PFSK-1 (cell line): ENCODE measurements around the gene GMDS.

ENCODE experiments used
- FOXP2 ChIP-seq: optimal IDR thresholded peaks from 2 replicates; pipeline ENCODE3; 2011; ENCODE audit warnings: borderline replicate concordance, control low read depth, inconsistent platforms; ENCODE audit not compliant: insufficient read depth; ENCODE audit errors: extremely low read length, extremely low read depth
- POLR2AphosphoS5 ChIP-seq: IDR thresholded peaks from 2 replicates; pipeline ENCODE4 v1.6.1; 2012; ENCODE audit warnings: low read depth, mild to moderate bottlenecking, control low read depth, low read length, moderate library complexity
- REST ChIP-seq, 2 experiments: IDR thresholded peaks; 2 replicates each; pipeline versions ENCODE4 v1.6.1 to v1.8.0; 2011 to 2012; ENCODE audit warnings: low read depth in 2 of 2, low read length in 2 of 2, control low read depth in 1 of 2, inconsistent platforms in 1 of 2, mild to moderate bottlenecking in 1 of 2, moderate library complexity in 1 of 2; ENCODE audit not compliant: insufficient read depth in 1 of 2
- SIN3A ChIP-seq: IDR thresholded peaks from 2 replicates; pipeline ENCODE4 v1.6.1; 2012; ENCODE audit warnings: mild to moderate bottlenecking, low read length, moderate library complexity, borderline replicate concordance; ENCODE audit not compliant: insufficient read depth
- TAF1 ChIP-seq: IDR thresholded peaks from 2 replicates; pipeline ENCODE4 v1.6.1; 2012; ENCODE audit warnings: low read length, control low read depth, borderline replicate concordance; ENCODE audit not compliant: insufficient read depth

The GMDS gene

DNA sequence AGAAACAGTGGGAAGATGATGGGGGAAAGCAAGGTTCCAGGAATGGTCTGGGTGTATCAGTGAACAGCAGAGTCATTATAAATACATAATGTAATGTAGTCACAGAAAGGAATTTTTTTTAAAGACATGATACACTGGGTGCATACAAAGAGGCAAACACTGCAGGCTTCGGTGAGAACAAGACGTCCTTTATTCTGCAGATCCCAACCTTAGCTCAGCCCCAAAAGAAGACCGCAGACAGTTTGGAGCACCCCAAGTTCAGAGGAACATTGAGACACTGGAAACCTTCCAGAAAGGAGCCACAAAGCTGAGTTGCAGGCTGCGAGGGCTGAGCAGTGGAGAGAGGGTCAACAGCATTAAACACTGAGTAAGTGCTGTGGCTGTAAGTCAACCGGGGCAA, 666.3 kb downstream of the GMDS start:
- TF ChIP-seq REST (IDR thresholded peaks at IDR 0.05; ENCODE audit: insufficient read depth in 1 of 2, low read depth in 2 of 2, low read length in 2 of 2): no peak
- TF ChIP-seq POLR2AphosphoS5: no peak
- no peak for TF ChIP-seq SIN3A
- TF ChIP-seq FOXP2: no peak
- TF ChIP-seq TAF1: no peak

GRCh38 chr6:1577896-1578745, 667.3 kb downstream of the GMDS start:
- no peak for TF ChIP-seq TAF1
- TF ChIP-seq POLR2AphosphoS5: no peak
- no peak for TF ChIP-seq FOXP2
- TF ChIP-seq REST (IDR thresholded peaks at IDR 0.05; ENCODE audit: insufficient read depth in 1 of 2, low read depth in 2 of 2, low read length in 2 of 2): no peak
- no peak for TF ChIP-seq SIN3A

- no peak for TF ChIP-seq SIN3A
- no peak for TF ChIP-seq TAF1
- TF ChIP-seq FOXP2: no peak
- TF ChIP-seq POLR2AphosphoS5: no peak
- TF ChIP-seq REST (IDR thresholded peaks at IDR 0.05; ENCODE audit: insufficient read depth in 1 of 2, low read depth in 2 of 2, low read length in 2 of 2): no peak
Measured at GRCh38 chr6:1577146-1577680, 668.2 kb downstream of the GMDS start.

- no peak for TF ChIP-seq TAF1
- no peak for TF ChIP-seq FOXP2
- no peak for TF ChIP-seq REST (IDR thresholded peaks at IDR 0.05; ENCODE audit: insufficient read depth in 1 of 2, low read depth in 2 of 2, low read length in 2 of 2)
- TF ChIP-seq SIN3A: no peak
- no peak for TF ChIP-seq POLR2AphosphoS5
Measured at GRCh38 chr6:1576711-1577110, 668.7 kb downstream of the GMDS start.
